ENCODE results near the gene WLS.

DNA sequence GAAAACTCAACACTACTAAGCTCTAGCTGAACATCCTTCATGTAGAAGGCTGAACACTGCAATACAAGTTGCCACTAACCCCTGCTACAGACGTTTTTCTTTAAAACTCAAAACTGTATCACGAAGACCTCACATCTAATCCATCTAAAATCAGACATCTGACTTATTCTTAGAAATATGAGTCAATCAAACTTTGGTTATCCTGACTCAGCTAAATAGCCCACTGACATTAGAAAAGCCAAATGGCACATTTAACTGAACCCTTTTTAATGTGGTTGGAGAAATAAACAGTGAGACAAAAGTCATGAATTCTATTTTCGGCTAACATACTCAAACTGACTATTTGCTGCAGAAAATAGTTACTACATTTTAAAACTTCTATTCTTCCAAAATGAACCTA lies 35.6 kb downstream of the WLS start:
- TF ChIP-seq, protein P1, sequence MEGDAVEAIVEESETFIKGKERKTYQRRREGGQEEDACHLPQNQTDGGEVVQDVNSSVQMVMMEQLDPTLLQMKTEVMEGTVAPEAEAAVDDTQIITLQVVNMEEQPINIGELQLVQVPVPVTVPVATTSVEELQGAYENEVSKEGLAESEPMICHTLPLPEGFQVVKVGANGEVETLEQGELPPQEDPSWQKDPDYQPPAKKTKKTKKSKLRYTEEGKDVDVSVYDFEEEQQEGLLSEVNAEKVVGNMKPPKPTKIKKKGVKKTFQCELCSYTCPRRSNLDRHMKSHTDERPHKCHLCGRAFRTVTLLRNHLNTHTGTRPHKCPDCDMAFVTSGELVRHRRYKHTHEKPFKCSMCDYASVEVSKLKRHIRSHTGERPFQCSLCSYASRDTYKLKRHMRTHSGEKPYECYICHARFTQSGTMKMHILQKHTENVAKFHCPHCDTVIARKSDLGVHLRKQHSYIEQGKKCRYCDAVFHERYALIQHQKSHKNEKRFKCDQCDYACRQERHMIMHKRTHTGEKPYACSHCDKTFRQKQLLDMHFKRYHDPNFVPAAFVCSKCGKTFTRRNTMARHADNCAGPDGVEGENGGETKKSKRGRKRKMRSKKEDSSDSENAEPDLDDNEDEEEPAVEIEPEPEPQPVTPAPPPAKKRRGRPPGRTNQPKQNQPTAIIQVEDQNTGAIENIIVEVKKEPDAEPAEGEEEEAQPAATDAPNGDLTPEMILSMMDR (conservative IDR thresholded peaks at IDR 0.05; ENCODE audit: low read depth in 2 of 2), result no peak
- TF ChIP-seq EZH2 (IDR thresholded peaks at IDR 0.05; ENCODE audit: low read depth, unreplicated experiment), result no peak
- no peak for TF ChIP-seq ZNF114 (CRISPR knock-in tag; IDR thresholded peaks at IDR 0.05)
- no peak for TF ChIP-seq EZH2phosphoT487 (IDR thresholded peaks at IDR 0.05; ENCODE audit: unreplicated experiment)
